ENCODE data around the gene ZFAND3. TPM values are rescaled to one million over a fixed set of nuclear protein-coding genes. Genes with fewer than 3 reads are reported as not detected.

Gene ZFAND3
- total and polyA plus RNA-seq, 2 of the 4 experiments (the other 2 are of a cell fraction) = 10.9 to 26.7 TPM

- no peak overlapping the region for H2BK15ac ChIP-seq (ENCODE audit: low read depth, low read length)
- no peak overlapping the region for H3K18ac ChIP-seq (ENCODE audit: low read depth, low read length)
- H3K4me3 ChIP-seq (ENCODE audit: insufficient read depth, low read depth, low read length) = no peak overlapping the region
- H4K8ac ChIP-seq (ENCODE audit: low read depth in 2 of 2, low read length in 2 of 2) = no peak overlapping the region
- no peak overlapping the region for H2AK9ac ChIP-seq (replicated peaks; ENCODE audit: low read depth, low read length, poor library complexity)
- intact Hi-C loops (cut with micrococcal nuclease) (no loop called here), dilution Hi-C loops (cut with HindIII; ENCODE audit: low sequenced_read_pairs, unreplicated experiment) (no loop called here), in situ Hi-C loops (cut with MboI; ENCODE audit: low sequenced_read_pairs) (no loop called here)
- H3K9ac ChIP-seq (ENCODE audit: low read depth, low read length) = no peak overlapping the region
- no TSS peak for BruUV-seq (replicated peaks)
- no peak overlapping the region for H2BK20ac ChIP-seq (ENCODE audit: low read depth, low read length)
- peaks cover 37 to 81% of the 10 kb centered on the region in 2 experiments for H3K79me1 ChIP-seq (ENCODE audit: low read depth in 1 of 2, low read length in 2 of 2)
- peaks cover 87% of the 10 kb centered on the region for H4K20me1 ChIP-seq (ENCODE audit: insufficient read depth, low read length)
- no peak overlapping the region for H2BK5ac ChIP-seq (ENCODE audit: low read depth, low read length, poor library complexity, severe bottlenecking)
- no peaks in the 10 kb centered on the region; the same call in 1 of the 2 replicates for H3K9me3 ChIP-seq (ENCODE audit: control insufficient read depth, insufficient read depth, low read length)
- H3K4me2 ChIP-seq (ENCODE audit: low read depth, low read length) = no peak overlapping the region
- H3K14ac ChIP-seq (replicated peaks; ENCODE audit: low read depth, low read length) = no peak overlapping the region
- H3K23ac ChIP-seq (ENCODE audit: low read depth, low read length) = no peak overlapping the region
- H3K4ac ChIP-seq (ENCODE audit: low read depth, low read length) = no peak overlapping the region
- no peak overlapping the region for H3K56ac ChIP-seq (ENCODE audit: extremely low read depth, insufficient read depth, low read length)
- CTCF ChIA-PET = no interaction called here
- no peaks in the 10 kb centered on the region for H3K36me3 ChIP-seq (ENCODE audit: control insufficient read depth, insufficient read depth, low read length)
- DNase-seq = no peak
- ATAC-seq (ENCODE audit: low read depth) = no peak
- peaks cover under 1% of the 10 kb centered on the region; the same call in 1 of the 2 replicates for H3K9me1 ChIP-seq (ENCODE audit: insufficient read depth, low read length)
- H3K4me1 ChIP-seq (ENCODE audit: control insufficient read depth, insufficient read depth, low read length) = no peaks in the 10 kb centered on the region
- no peak overlapping the region for H4K5ac ChIP-seq (ENCODE audit: low read depth, low read length)
- H2BK120ac ChIP-seq (ENCODE audit: low read depth, low read length) = no peak overlapping the region
- POLR2A ChIA-PET (ENCODE audit: unreplicated experiment) = no interaction called here
- no peaks in the 10 kb centered on the region for H3K27me3 ChIP-seq (ENCODE audit: control insufficient read depth, insufficient read depth, low read length)
- TF ChIP-seq RFX5 (IDR thresholded peaks at IDR 0.05; ENCODE audit: low read depth, low read length) = no peak
- TF ChIP-seq MAZ (IDR thresholded peaks at IDR 0.05; ENCODE audit: borderline replicate concordance, low read depth, low read length) = no peak
- TF ChIP-seq USF2 (IDR thresholded peaks at IDR 0.05; ENCODE audit: low read depth, low read length) = no peak
- TF ChIP-seq RCOR1 (IDR thresholded peaks at IDR 0.05; ENCODE audit: insufficient replicate concordance, low read length) = no peak
- TF ChIP-seq MAFK (IDR thresholded peaks at IDR 0.05; ENCODE audit: low read depth, low read length) = no peak
- TF ChIP-seq CTCF (conservative IDR thresholded peaks at IDR 0.05; ENCODE audit: low read depth, low read length) = no peak
- TF ChIP-seq FOS (IDR thresholded peaks at IDR 0.05; ENCODE audit: low read depth, low read length) = no peak
- TF ChIP-seq MXI1 (IDR thresholded peaks at IDR 0.05; ENCODE audit: borderline replicate concordance, low read depth, low read length) = no peak
- H2AK5ac ChIP-seq (ENCODE audit: low read depth, low read length) = no peak overlapping the region
- no peak overlapping the region for H2AFZ ChIP-seq (replicated peaks; ENCODE audit: low read length, poor library complexity)
- no peak overlapping the region for H3K27ac ChIP-seq (ENCODE audit: insufficient read depth, low read length)
- H4K91ac ChIP-seq (ENCODE audit: insufficient read depth, low read depth, low read length) = no peak overlapping the region
Measured at GRCh38 chr6:37947468-37947867, 127.9 kb downstream of the ZFAND3 start.

All from IMR-90 (cell line).